ENCODE results near the gene AKT3. TPM values are rescaled to one million over a fixed set of nuclear protein-coding genes. Genes with fewer than 3 reads are reported as not detected.

The AKT3 gene
- total RNA-seq, 1 experiment from 2014 or later, result 31.9 TPM

DNA sequence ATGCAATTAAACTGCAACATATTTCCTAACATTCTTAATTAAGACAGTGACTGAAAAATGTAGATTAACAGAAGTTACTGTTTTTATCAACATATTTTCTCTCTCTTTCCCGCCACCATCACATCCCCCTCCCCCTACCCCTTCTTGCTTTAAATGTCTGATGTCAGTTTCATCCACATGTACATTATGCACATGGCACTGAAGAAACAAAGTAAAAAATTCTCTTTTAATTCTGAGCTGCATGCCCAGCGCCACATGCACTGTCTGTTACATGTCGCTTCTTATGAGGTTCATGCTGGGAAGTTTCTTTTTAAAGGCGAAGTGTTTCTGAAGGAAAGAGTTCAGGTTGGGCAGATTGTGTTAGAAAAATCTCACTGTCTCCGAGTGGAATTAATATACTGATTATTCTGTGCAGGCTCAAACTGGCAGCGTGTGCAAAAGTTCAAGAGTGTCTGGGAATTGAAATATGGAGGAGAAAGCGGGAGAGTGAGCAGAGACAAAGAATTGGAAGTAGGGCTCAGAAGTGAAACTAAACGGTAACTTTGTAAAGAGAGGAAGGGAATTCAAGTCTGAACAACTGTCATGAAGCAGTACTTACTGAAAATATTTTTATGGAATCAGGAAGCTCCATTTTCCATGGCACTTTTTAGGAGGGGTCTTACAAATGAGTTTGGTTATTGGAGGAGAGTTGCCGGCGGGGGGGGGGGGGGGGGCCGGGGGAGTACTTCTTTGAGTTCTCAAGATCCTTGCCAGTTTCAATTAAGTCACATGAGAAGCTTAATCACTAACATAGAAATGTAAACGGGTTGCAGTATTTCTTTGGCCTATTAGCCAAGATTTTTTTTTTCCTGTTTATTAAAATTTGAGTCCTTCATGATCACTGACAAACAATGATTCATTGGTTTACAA, 376.6 kb downstream of the AKT3 start:
- DNase-seq (ENCODE audit: unreplicated experiment), result no peak
- Mint-ChIP-seq H3K36me3 (ENCODE audit: insufficient read depth, unreplicated experiment) (peaks cover 44% of the 10 kb centered on the region), H3K4me3 (ENCODE audit: unreplicated experiment) (no peak overlapping the region), H3K27me3 (ENCODE audit: insufficient read depth, unreplicated experiment) (no peaks in the 10 kb centered on the region), H3K4me1 (ENCODE audit: insufficient read depth, unreplicated experiment) (no peaks in the 10 kb centered on the region), H3K9me3 (ENCODE audit: unreplicated experiment) (no peaks in the 10 kb centered on the region), H3K27ac (ENCODE audit: low read depth, unreplicated experiment) (no peak overlapping the region)
- no TSS peak for BruUV-seq (replicated peaks)
- CTCF ChIA-PET, result no interaction called here
- POLR2A ChIA-PET, result no interaction called here
- intact Hi-C loops (cut with micrococcal nuclease), result no loop called here
- TF ChIP-seq, protein P1, sequence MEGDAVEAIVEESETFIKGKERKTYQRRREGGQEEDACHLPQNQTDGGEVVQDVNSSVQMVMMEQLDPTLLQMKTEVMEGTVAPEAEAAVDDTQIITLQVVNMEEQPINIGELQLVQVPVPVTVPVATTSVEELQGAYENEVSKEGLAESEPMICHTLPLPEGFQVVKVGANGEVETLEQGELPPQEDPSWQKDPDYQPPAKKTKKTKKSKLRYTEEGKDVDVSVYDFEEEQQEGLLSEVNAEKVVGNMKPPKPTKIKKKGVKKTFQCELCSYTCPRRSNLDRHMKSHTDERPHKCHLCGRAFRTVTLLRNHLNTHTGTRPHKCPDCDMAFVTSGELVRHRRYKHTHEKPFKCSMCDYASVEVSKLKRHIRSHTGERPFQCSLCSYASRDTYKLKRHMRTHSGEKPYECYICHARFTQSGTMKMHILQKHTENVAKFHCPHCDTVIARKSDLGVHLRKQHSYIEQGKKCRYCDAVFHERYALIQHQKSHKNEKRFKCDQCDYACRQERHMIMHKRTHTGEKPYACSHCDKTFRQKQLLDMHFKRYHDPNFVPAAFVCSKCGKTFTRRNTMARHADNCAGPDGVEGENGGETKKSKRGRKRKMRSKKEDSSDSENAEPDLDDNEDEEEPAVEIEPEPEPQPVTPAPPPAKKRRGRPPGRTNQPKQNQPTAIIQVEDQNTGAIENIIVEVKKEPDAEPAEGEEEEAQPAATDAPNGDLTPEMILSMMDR (IDR thresholded peaks at IDR 0.05; ENCODE audit: unreplicated experiment), result no peak

GRCh38 chr1:243471754-243472745, 378.0 kb downstream of the AKT3 start:
- POLR2A ChIA-PET, result no interaction called here
- DNase-seq (ENCODE audit: unreplicated experiment), result no peak
- intact Hi-C loops (cut with micrococcal nuclease), result no loop called here
- Mint-ChIP-seq H3K27me3 (ENCODE audit: insufficient read depth, unreplicated experiment) (no peaks in the 10 kb centered on the region), H3K36me3 (ENCODE audit: insufficient read depth, unreplicated experiment) (peaks cover 48% of the 10 kb centered on the region), H3K4me1 (ENCODE audit: insufficient read depth, unreplicated experiment) (no peaks in the 10 kb centered on the region), H3K9me3 (ENCODE audit: unreplicated experiment) (no peaks in the 10 kb centered on the region), H3K4me3 (ENCODE audit: unreplicated experiment) (no peak overlapping the region), H3K27ac (ENCODE audit: low read depth, unreplicated experiment) (no peak overlapping the region)
- TF ChIP-seq, protein P1 (IDR thresholded peaks at IDR 0.05; ENCODE audit: unreplicated experiment), result no peak
- no TSS peak for BruUV-seq (replicated peaks)
- CTCF ChIA-PET, result interaction anchor here (0.6 kb wide), 1 partner anchor 13 kb away, joined by 3 read pairs; no protein-coding TSS in a partner anchor

DNA sequence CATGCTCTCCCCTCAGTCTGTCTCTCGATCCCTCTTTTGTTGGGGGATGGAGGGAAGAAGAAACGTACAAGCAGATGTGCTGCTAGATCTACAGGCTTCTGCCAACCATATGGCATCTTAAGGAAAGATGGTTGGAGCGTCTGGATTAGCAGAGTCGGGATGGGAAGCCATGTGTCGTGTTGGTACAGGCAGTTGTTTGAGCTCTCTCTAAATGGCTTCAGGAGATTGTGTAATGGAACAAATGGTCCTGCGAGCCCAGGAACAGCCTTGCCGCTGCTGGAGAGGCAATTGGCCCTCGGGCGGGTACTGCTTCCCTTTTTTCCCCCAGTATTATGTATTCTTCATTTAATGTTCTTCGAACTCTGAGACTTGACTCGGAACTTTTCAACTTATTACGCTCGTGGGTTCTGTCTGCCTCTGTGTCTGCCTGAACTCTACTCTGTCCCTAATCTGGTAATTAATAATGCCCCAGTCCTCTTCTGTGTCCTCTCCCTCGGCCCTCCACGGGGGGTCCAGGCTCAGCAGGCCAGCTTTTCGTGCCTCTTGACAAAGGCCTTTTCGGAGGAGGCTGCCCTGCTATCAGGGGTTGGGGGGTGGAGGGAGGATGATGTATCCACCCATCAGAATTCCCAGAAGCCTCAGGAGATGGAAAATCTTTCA, 378.9 kb downstream of the AKT3 start:
- ChIA-PET POLR2A (no interaction called here), CTCF (interaction anchor here (0.6 kb wide), 1 partner anchor 14 kb away, joined by 3 read pairs; no protein-coding TSS in a partner anchor)
- no peak overlapping the region for H3K4me3 Mint-ChIP-seq (ENCODE audit: unreplicated experiment)
- no peaks in the 10 kb centered on the region for H3K4me1 Mint-ChIP-seq (ENCODE audit: insufficient read depth, unreplicated experiment)
- H3K27ac Mint-ChIP-seq (ENCODE audit: low read depth, unreplicated experiment), result no peak overlapping the region
- TF ChIP-seq, protein P1 (IDR thresholded peaks at IDR 0.05; ENCODE audit: unreplicated experiment), result no peak
- H3K27me3 Mint-ChIP-seq (ENCODE audit: insufficient read depth, unreplicated experiment), result no peaks in the 10 kb centered on the region
- no peak for DNase-seq (ENCODE audit: unreplicated experiment)
- no TSS peak for BruUV-seq (replicated peaks)
- H3K36me3 Mint-ChIP-seq (ENCODE audit: insufficient read depth, unreplicated experiment), result peaks cover 50% of the 10 kb centered on the region
- intact Hi-C loops (cut with micrococcal nuclease), result no loop called here
- H3K9me3 Mint-ChIP-seq (ENCODE audit: unreplicated experiment), result no peaks in the 10 kb centered on the region

Measured in MCF 10A (cell line).